H1 (cell line): ENCODE data around the gene PUSL1. TPM values are rescaled to one million over a fixed set of nuclear protein-coding genes. Genes with fewer than 3 reads are reported as not detected.

Source experiments
- ASH2L ChIP-seq: fragments of 200-600, 300-600 bp; sonication (generic); IDR thresholded peaks from one replicate; pipeline ENCODE4 v1.7.1; 2017; ENCODE audit warnings: low read length
- BCL11A ChIP-seq, 2 experiments: IDR thresholded peaks; one replicate each; pipeline ENCODE4 v1.6.1; 2011; ENCODE audit warnings: low read depth in 2 of 2, low read length in 2 of 2, mild to moderate bottlenecking in 2 of 2
- CHD1 ChIP-seq: IDR thresholded peaks from 2 replicates; pipeline ENCODE4 v1.6.1; 2012; ENCODE audit warnings: low read depth, low read length, improper control_type of control experiment
- CHD2 ChIP-seq: IDR thresholded peaks from 2 replicates; pipeline ENCODE4 v1.6.1; 2012; ENCODE audit warnings: low read length, improper control_type of control experiment
- CREB1 ChIP-seq: IDR thresholded peaks from 2 replicates; pipeline ENCODE4 v1.6.1; 2012; ENCODE audit warnings: inconsistent platforms
- EP300 ChIP-seq, 2 experiments: IDR thresholded peaks; 1 replicate in 1 of 2; 2 replicates in 1 of 2; pipeline ENCODE4 v1.6.1; 2011 to 2012; ENCODE audit warnings: low read depth in 2 of 2, low read length in 2 of 2, mild to moderate bottlenecking in 2 of 2, borderline replicate concordance in 1 of 2, inconsistent platforms in 1 of 2, moderate library complexity in 1 of 2
- GABPA ChIP-seq: IDR thresholded peaks from 2 replicates; pipeline ENCODE4 v1.6.1; 2011; ENCODE audit warnings: mild to moderate bottlenecking, low read length, moderate library complexity, borderline replicate concordance; ENCODE audit not compliant: insufficient read depth
- HDAC6 ChIP-seq: IDR thresholded peaks from one replicate; pipeline ENCODE4 v1.7.1; 2012; ENCODE audit warnings: low read depth, mild to moderate bottlenecking, inconsistent platforms, low read length, moderate library complexity
- KDM1A ChIP-seq: fragments of 200-600, 300-600 bp; sonication (generic); IDR thresholded peaks from 2 replicates; pipeline ENCODE4 v1.7.1; 2016; ENCODE audit warnings: mild to moderate bottlenecking, low read length, borderline replicate concordance
- KDM5A ChIP-seq: fragments of 200-600 bp; IDR thresholded peaks from 2 replicates; pipeline ENCODE4 v1.7.1; 2012; ENCODE audit warnings: mild to moderate bottlenecking, low read length, inconsistent platforms, mixed read lengths
- NRF1 ChIP-seq: IDR thresholded peaks from 2 replicates; pipeline ENCODE4 v1.6.1; 2011; ENCODE audit warnings: mild to moderate bottlenecking, low read depth, low read length, improper control_type of control experiment
- PHF8 ChIP-seq: fragments of 200-600 bp; sonication (generic); conservative IDR thresholded peaks from 2 replicates; pipeline ENCODE4 v1.7.1; 2012; ENCODE audit warnings: low read depth, mild to moderate bottlenecking, inconsistent platforms, low read length, moderate library complexity
- POLR2A ChIP-seq, 2 experiments: IDR thresholded peaks; 1 replicate in 1 of 2; 2 replicates in 1 of 2; pipeline ENCODE4 v1.6.1; 2011; ENCODE audit warnings: low read depth in 2 of 2, low read length in 2 of 2, mild to moderate bottlenecking in 2 of 2; ENCODE audit errors: control extremely low read depth in 1 of 2
- POLR2AphosphoS5 ChIP-seq: IDR thresholded peaks from 2 replicates; pipeline ENCODE4 v1.6.1; 2011; ENCODE audit warnings: low read depth, low read length
- RFX5 ChIP-seq: IDR thresholded peaks from 2 replicates; pipeline ENCODE4 v1.6.1; 2011; ENCODE audit warnings: low read depth, low read length, improper control_type of control experiment, borderline replicate concordance
- SAP30 ChIP-seq: fragments of 300-600 bp; sonication (generic); IDR thresholded peaks from 2 replicates; pipeline ENCODE4 v1.7.1; 2012; ENCODE audit warnings: low read length, moderate library complexity, mild to moderate bottlenecking, inconsistent platforms; ENCODE audit not compliant: insufficient read depth, insufficient replicate concordance
- SIN3A ChIP-seq, 2 experiments: IDR thresholded peaks in 1 of 2; conservative IDR thresholded peaks in 1 of 2; 2 replicates each; pipeline ENCODE4 v1.6.1; 2011 to 2012; ENCODE audit warnings: low read length in 2 of 2, improper control_type of control experiment in 1 of 2, low read depth in 1 of 2, mild to moderate bottlenecking in 1 of 2
- SIRT6 ChIP-seq: IDR thresholded peaks from one replicate; pipeline ENCODE4 v1.7.1; 2012; ENCODE audit warnings: low read length, inconsistent platforms
- SIX5 ChIP-seq: IDR thresholded peaks from 2 replicates; pipeline ENCODE4 v1.6.1; 2011; ENCODE audit warnings: mild to moderate bottlenecking, low read depth, low read length
- SP2 ChIP-seq: IDR thresholded peaks from 2 replicates; pipeline ENCODE4 v1.6.1; 2012; ENCODE audit warnings: mild to moderate bottlenecking, low read length, inconsistent platforms
- TCF12 ChIP-seq: IDR thresholded peaks from 2 replicates; pipeline ENCODE4 v1.6.1; 2011; ENCODE audit warnings: low read depth, mild to moderate bottlenecking, low read length
- YY1 ChIP-seq: IDR thresholded peaks from 2 replicates; pipeline ENCODE4 v1.6.1; 2011; ENCODE audit warnings: low read depth, mild to moderate bottlenecking, low read length
- polyA plus RNA-seq, 7 experiments: library from polyadenylated mRNA; depleted of rRNA in 3 of 7; stranded (reverse) in 5 of 7; unstranded in 2 of 7; fragments of >200 nt in 5 of 7; fragments of 200-250 nt in 2 of 7; gene quantifications; 1 replicate in 5 of 7; 2 replicates in 1 of 7; 4 replicates in 1 of 7; pipeline versions ENCODE4 v1.2.1 to v1.2.3, GENCODE V29; 2011 to 2013; ENCODE audit warnings: missing spikeins in 2 of 7, mixed read lengths in 2 of 7
- total RNA-seq: library from RNA; stranded (reverse); fragmentation: NEBNext Ultra II Directional; extraction: Animal tissue kit (Norgen Biotek cat#: 25700); gene quantifications from 2 replicates; pipeline ENCODE4 v1.2.1, GENCODE V29; 2021
- TF ChIP-seq, protein P1 (sequence below), 3 experiments: IDR thresholded peaks; 1 replicate in 2 of 3; 2 replicates in 1 of 3; pipeline versions ENCODE4 v1.5.1 to v1.6.1; 2011; ENCODE audit warnings: low read length in 3 of 3, mild to moderate bottlenecking in 3 of 3, inconsistent platforms in 2 of 3, low read depth in 1 of 3, moderate library complexity in 1 of 3; ENCODE audit not compliant: insufficient read depth in 1 of 3; ENCODE audit errors: control extremely low read depth in 1 of 3
- TF ChIP-seq, protein P2 (sequence below): IDR thresholded peaks from 2 replicates; pipeline ENCODE4 v1.6.1; 2012; ENCODE audit warnings: inconsistent platforms

The PUSL1 gene
- total and polyA plus RNA-seq, 2 of the 8 experiments (the other 6 are each of a cell fraction or from before 2014, with no cell fraction given) = 38.8 to 87.4 TPM

DNA sequence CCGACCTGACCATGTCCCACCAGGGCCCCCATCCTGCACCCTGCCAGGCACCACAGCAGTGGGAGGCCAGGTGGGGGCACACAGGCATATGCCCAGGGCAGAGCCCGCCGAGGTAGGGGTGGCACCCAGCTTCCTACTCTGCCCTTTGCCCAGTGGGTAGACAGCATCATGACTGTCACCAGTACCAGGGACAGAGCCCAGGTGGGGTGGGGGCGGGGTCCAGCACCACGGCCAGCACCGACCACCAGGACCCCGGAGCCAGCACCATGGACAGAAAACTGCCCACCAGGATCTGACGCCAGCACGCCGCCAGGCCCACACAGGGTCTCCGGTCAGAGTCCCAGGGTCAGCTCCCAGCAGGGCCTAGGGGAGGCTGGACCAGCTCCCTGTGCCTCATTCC is 26.4 kb downstream of the PUSL1 start (continued):
- TF ChIP-seq, protein P1, sequence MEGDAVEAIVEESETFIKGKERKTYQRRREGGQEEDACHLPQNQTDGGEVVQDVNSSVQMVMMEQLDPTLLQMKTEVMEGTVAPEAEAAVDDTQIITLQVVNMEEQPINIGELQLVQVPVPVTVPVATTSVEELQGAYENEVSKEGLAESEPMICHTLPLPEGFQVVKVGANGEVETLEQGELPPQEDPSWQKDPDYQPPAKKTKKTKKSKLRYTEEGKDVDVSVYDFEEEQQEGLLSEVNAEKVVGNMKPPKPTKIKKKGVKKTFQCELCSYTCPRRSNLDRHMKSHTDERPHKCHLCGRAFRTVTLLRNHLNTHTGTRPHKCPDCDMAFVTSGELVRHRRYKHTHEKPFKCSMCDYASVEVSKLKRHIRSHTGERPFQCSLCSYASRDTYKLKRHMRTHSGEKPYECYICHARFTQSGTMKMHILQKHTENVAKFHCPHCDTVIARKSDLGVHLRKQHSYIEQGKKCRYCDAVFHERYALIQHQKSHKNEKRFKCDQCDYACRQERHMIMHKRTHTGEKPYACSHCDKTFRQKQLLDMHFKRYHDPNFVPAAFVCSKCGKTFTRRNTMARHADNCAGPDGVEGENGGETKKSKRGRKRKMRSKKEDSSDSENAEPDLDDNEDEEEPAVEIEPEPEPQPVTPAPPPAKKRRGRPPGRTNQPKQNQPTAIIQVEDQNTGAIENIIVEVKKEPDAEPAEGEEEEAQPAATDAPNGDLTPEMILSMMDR (IDR thresholded peaks at IDR 0.05; ENCODE audit: control extremely low read depth in 1 of 3, insufficient read depth in 1 of 3, low read depth in 1 of 3, low read length in 3 of 3) = peak in 1 of 3 experiments; percentile 8; a peak in 1 of 4 replicates
- TF ChIP-seq TCF12 (0 out of 2 replicates have a peak, but pooled peaks have one; percentile 39), SAP30 (peak; percentile 90), BCL11A (IDR thresholded peaks at IDR 0.05; ENCODE audit: low read depth in 2 of 2, low read length in 2 of 2) (no peak), POLR2AphosphoS5 (no peak), NRF1 (no peak), POLR2A (IDR thresholded peaks at IDR 0.05; ENCODE audit: control extremely low read depth in 1 of 2, low read depth in 2 of 2, low read length in 2 of 2) (no peak), ASH2L (no peak), SIN3A (conservative IDR thresholded peaks at IDR 0.05 in 1 of 2, IDR thresholded peaks at IDR 0.05 in 1 of 2; ENCODE audit: low read depth in 1 of 2, low read length in 2 of 2) (peak; percentile 100), RFX5 (no peak; the same call in 1 of the 2 replicates), KDM1A (no peak), CHD1 (no peak), YY1 (no peak), SIRT6 (no peak), CREB1 (peak; percentile 67), EP300 (IDR thresholded peaks at IDR 0.05; ENCODE audit: borderline replicate concordance in 1 of 2, low read depth in 2 of 2, low read length in 2 of 2) (no peak; a peak in 1 of 3 replicates), GABPA (peak; percentile 81; the same call in 1 of the 2 replicates), PHF8 (no peak), SP2 (no peak), KDM5A (no peak), CHD2 (no peak), HDAC6 (no peak), SIX5 (no peak)
- TF ChIP-seq, protein P2, sequence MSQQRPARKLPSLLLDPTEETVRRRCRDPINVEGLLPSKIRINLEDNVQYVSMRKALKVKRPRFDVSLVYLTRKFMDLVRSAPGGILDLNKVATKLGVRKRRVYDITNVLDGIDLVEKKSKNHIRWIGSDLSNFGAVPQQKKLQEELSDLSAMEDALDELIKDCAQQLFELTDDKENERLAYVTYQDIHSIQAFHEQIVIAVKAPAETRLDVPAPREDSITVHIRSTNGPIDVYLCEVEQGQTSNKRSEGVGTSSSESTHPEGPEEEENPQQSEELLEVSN = no peak
